Hematopoietic multipotent progenitor cell (in vitro differentiated cells): Measurements from ENCODE around the gene ARHGAP6. TPM values are rescaled to one million over a fixed set of nuclear protein-coding genes. Genes with fewer than 3 reads are reported as not detected.
"Not testable (repeated sequence)": the region's sequence is repeated elsewhere in the genome, so short reads cannot be mapped to it uniquely, and the experiment has no call there.

ENCODE experiments used
- DNase-seq, 3 donors: peaks; one replicate each; pipeline ENCODE4 v3.0.0-alpha.2; 2011 to 2015; ENCODE audit warnings: low read depth in 2 of 3, low spot score in 2 of 3
- total RNA-seq: library from RNA; depleted of rRNA; stranded (reverse); fragments of >200 nt; gene quantifications from one replicate; pipeline ENCODE4 v1.2.3, GENCODE V29; 2012

ARHGAP6 gene
- total RNA-seq, 1 donor: 1.3 TPM

DNA sequence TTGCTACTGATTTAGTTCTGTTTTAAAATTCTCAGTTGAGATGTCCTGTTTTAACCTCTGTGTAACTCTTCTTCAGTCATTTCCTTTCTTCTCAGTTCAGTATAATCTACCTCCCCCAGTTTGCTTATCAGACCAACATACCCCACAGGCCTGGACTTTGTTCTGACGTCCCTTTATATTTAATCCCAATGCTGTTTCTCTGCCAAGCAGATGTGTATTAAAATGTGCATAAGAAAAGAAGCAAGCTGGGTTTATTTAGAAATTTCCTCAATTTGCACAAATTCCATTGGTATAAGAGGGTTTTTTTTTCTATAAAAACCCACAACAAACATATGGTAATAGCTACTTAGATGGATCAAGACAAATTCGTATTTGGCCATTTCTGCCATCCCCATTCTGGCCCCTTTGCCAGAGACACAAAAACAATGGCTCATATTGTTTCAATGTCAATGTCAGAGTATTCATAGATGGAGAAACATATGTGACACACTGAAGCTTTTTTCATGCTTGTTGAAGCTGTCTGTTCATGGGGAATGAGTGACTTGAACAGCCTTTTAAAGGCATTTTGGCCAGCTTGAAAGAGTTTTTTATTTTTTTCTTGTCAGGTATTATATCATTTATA lies 530.0 kb downstream of the ARHGAP6 start:
- no peak for DNase-seq

DNA sequence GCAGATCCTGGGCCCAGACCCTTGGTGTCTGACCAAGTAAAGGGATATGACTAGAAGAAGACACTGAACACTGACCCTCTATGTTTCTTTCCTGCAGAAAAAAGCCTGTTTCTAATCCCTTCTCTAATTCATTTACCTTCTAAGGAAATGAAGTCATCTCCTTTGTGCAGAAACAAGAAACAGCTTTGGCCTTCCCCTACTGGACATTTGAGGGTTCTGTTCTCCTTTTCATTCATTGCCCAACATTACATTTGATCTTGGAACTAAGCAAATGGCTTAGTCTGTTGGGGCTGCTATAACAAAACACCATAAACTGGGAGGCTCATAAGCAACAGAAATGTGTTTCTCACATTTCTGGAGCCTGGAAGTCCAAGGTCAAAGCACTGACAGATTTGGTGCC lies 534.6 kb downstream of the ARHGAP6 start:
- no peak for DNase-seq

DNA sequence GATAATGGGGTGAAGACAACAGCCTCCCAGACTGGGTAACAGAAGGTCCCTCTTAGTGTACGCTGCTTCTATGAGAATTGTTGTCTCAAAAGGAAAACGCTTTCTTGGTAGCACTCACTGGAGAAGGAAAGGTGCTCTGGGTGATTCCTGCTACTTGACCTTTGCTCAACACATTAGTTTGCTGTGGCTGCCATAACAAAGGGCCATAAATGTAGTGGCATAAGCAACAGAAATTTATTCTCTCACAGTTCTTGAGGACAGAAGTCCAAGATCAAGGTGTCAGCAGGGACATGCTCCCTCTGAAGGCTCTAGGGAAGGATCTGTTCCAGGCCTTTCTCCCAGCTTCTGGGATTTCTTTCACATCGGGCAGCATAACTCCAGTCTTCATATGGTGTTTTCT lies 535.6 kb downstream of the ARHGAP6 start:
- DNase-seq: no peak

DNA sequence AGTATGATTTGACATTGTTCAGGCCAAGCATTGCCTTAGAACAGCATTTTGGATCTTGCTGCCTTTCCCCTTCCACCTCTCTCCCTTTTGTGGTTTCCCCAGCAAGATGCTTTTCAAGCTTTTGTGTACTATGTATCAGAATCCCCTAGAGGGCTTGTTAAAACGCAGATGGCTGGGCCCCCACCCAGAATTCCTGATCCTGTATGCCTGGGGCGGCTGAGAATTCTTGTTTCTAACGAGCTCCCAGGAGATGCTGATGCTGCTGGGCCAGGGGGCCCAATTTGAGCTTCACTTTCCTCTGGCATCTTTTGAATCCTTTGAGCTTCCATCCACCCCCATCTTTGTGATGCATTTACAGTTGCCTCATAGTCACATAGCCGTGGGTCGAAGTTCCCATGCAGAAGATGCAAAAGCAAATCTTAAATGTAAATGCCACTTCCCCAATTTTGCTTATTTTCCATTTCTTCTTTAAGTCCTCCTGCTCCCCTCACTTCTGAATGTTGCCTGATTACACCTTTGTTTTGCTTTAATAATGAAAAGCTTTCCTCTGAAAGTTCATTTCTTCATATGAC lies 536.1 kb downstream of the ARHGAP6 start:
- DNase-seq: no peak

DNA sequence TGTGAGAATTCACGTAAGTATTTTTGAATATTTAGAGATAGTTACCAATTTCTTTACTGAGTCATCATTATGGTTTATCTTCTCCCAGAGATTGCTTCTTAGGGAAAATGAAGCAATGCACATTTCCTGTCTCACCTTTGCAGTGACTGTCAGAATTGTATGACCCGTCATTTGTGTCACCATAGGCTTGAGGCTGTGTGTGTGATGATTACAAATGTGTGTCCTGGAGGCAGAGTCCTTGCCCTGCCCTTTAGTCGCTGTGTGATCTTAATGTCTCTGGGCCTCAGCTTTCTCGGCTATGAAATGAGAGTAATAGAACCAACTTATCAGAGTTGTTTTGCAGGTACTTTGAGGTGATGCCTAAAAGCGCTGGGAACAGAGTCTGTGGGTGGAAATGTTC lies 540.7 kb downstream of the ARHGAP6 start:
- DNase-seq: no peak

DNA sequence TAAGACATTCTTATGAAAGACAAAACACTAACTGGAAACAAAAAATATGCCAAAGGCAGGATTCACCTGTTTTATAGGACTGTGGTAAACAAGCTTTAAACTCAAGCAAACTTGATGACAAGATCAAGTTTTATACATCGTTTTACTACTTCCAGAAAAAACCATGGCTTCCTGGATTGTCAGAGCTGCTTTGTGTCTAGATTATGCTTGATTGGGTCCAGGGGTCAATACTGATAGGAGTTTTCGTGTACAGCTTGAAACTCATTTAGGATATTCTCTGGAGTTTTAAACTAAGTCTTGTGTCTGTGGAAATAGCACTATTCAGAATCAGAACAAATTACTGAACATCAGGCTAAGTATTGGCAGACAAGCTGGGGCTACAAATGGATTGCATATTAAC lies 541.6 kb downstream of the ARHGAP6 start:
- DNase-seq: no peak

DNA sequence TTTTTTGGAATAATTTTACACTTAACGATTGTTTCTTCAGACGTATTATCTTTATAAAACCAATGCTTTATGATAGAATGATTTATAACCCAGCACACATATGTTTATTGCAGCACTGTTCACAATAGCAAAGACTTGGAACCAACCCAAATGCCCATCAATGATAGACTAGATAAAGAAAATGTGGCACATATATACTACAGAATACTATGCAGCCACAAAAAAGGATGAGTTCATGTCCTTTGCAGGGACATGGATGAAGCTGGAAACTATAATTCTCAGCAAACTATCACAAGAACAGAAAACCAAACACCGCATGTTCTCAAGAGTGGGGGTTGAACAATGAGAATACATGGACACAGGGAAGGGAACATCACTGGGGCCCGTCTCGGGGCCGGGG lies 542.6 kb downstream of the ARHGAP6 start:
- not testable (repeated sequence) for DNase-seq

DNA sequence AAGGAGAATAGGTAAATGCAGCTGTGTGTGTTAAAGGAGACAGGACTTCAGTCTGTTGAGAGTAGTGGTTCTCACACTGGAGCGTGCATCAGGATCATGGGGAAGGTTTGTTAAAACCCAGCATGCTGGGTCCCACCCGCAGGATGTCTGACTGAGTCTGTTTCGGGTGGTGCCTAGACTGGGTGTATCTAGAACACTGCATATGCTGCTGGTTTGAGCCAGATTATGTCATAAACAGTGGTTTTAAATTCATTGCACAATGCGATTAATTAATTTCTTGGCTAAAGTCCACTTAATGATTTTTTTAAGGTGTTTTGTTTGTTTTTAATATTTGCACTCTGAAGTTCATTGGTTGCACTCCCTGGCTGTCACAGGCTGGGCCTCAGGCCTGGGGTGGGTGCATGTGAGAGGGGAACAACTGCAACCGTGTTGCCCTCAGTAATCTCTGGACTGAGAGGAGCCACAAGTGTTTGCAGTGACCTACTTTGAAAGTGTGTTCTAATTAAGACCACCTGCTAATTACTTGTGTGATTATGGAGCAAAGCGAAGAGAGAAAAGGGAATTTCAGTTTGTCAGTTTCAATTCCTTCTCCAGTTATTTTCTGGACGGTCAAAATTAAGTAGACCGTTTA lies 546.3 kb downstream of the ARHGAP6 start:
- DNase-seq: no peak

DNA sequence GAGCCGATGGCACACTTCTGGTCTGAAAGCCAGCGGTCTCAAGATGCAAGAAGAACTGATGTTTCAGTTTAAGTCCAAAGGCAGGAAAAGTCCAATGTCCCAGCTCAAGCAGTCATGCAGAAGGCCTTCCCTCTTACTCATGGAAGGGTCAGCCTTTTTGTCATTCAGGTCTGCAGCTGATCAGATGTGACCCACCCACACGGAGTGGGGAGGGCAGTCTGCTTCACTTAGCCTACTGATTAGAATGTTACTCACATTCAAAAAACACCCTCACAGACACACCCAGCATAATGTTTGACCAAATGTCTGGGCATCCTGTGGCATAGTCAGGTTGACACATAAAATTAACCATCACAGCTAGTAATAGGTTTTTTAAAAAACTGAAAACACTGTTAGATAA lies 548.0 kb downstream of the ARHGAP6 start:
- no peak for DNase-seq

DNA sequence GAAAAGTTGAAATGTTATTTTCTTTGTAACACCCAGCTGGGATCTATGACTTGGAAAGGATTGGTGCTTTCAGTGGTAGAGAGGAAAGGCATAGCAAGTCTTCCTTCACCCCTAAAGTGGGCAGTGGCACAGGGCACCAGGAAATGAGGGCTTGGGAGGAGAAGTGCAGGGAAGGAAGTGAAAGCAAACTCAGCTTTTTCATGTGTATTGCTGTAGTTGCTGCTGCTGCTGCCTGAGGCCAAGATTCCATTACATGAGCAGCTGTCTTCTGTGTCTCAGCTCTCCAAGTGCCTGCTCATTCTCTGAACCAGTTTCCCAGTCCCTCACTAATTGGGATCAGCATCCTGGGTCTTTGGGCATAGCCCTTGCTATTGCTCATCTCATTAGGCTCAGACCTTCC lies 552.0 kb downstream of the ARHGAP6 start:
- no peak for DNase-seq

DNA sequence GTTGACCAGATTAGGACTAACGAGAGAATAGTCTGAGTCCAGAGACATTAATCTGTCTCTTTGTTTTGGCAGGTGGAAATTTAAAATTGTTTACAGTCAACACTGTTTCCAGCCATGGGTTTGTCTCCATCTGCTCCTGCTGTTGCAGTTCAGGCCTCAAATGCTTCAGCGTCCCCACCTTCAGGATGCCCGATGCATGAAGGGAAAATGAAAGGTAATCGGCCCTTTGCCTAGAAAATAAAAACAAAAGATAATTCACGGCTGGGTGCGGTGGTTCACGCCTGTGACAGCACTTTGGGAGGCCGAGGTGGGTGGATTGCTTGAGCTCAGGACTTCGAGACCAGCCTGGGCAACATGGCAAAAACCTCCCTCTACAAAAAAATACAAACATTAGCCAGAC lies 553.8 kb downstream of the ARHGAP6 start:
- no peak for DNase-seq

DNA sequence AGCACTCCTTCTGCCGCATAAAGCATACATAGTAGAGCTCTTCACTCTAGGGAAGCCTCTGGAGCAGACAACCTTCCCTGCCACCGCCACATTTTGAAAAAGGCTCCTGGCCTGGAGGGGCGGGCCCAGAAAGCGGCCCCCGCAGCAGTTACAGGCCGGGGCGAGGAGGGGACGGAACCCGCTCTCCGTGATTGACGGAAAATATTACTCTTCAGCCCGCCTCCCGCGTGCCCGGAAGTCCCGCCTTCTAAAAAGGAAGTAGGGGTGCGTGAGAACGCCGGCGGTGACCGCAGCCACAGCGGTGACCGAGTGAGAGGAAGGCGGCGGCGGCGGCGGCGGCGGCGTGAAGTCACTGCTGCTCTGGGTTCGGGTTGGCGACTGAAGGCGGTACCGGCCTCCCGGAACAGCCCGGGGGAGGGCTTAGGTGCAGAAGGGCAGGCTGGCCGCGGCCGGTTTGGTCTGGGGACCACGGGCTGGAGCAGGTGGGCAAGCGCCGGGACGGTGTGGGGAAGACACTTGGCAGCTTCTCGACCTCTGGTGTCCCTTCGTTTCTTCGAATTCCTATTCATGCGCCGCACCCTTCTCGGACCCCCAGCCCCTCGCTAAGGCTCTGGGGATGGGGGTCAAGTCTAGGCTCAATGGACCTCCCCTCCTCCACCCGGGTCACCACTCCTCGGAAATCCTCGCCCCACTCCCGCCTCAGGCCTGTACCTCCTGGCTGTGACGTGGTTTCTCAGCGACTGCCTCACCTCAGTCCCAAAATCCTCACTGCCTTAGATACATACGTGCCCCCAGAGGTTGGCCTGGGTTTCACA lies 554.5 kb downstream of the ARHGAP6 start, which contains the start of gene HCCS:
HCCS (plus strand) TSS at position 296 of the 815 bp plus-strand sequence. CDS start 729 bp downstream, outside the sequence.
- DNase-seq: peak; percentile 57 to 88 (median 84)

DNA sequence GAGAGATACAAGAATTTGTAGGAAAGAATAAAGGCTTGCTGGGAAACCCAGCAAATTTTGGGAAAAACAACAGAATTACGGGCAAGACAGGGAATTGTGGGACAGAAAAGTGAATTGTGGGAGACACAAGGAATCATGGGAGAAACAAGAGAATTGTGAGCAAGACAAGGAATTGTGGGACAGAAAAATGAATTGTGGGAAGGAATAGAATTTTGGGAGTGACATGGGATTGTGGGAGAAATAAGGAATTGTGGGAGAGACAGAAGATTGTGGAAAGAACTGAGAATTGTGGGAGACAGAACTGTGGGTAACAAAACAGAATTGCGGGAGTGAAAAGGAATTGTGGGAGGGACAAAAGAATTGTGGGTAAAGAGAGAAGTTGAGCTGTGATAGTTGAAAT lies 555.8 kb downstream of the ARHGAP6 start:
- no peak for DNase-seq

DNA sequence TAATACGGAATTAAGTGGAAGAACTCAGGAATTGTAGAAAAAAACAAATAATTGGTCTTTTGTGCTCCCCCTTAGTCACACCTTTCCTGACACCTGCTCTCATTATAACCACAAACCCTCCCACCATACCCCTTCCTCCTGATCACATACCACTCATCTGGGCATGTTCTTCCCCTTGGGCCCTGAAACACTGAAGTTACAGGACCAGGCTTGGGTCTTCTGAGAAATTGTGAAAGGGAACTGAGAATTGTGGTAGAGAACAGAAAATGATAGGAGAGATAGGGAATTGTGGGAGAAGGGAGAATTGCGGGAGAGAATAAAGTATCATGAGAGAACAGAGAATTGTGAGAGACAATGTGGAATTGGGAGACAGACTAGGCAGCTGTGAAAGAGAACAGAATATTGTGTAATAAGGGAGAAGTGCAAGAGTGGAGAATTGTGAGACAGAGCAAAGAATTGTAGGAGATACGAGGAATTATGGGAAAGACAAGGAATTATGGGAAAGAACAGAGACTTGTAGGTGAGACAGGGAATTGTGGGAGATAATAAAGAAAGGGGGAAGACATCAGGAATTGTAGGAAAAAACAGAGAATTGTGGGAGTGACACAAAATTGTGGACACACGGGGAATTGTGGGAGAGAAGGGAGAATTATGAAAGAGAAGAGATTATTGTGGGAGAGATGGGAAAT lies 557.3 kb downstream of the ARHGAP6 start:
- no peak for DNase-seq

DNA sequence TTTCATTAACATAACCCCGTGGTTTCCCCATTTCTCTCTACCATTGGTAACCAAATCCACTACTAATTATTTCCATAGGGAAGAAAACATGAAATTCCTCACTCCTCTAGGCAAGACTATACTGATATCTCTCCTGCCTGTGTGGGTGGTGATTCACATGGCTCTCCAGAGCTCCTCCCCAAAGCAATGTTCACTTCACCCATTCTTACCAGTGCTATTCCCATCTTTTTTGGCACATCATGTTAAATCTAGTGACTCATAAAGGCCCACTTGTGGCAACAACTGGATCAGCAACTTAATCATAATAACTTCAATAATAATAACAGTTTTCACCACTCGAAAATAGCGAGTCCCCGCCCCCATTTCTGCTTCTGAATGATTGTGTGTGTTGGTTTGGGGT lies 560.6 kb downstream of the ARHGAP6 start:
- no peak for DNase-seq

DNA sequence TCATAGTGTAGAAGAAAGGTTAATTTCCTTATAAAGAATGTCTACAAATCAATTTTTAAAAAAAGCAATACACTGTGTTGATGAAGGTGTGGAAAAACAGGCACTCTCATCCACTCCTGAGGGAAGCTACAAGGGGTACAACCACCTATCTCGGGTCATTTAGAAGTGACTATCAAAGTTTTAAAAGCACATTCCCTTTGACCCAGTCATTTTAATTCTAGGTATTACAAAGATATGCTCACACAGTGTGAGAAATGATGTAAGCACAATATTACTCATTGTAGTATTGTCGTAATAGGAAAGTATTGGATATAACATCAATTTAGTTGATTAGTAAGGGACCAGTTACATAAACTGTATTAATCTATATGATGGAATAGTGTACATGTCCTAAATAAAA lies 562.0 kb downstream of the ARHGAP6 start:
- DNase-seq: no peak

DNA sequence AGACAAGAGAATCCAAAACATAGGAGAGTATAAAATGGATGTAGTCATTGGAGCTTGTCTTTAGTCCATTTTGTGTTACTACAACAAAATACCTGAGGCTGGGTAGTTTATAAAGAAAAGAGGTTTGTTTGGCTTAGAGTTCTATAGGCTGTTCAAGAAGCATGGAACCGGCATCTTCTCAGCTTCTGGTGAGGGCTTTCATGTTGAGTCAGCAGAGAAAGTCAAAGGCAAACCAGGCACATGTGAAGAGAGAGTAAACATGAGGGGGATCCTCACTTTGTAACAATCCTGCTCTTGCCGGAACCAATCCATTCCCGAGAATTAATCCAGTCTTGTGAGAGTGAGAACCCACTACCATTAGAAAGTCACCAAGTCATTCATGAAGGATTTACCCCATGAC lies 562.7 kb downstream of the ARHGAP6 start:
- DNase-seq: no peak

DNA sequence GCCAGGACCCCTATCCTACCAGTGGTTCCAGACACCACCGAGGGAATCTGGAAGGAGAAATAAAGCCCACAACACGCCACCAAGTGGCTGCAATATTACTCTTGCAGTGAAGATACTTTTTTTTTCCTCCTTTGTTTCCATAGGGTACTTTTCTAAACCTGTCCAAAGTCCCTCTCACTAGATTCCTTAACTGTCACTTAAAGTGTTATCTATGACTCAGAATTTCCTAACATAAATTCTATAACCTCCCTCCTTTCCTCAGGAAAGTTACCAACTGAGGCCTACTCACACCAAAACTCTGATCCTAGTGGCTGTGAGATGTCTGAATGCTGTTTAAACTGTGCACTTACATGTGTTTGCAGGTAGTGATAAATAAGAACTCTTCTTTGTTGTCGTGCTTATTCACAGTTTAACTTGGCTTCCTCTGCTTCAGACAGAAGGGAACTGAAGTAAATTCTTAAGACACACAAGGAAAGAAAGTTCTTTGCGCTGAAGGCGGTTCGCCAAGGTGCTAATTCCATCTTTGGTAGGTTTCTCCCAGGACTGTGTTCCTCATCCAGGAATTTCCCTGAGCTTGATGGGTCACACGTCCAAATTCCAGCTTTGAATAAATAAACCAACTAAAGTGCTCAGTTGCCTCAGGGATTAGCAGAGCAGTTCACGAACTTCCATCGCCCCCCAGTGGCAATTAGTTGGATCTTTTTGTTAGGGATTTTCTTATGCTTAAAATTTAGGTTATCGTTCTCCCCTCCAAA lies 565.3 kb downstream of the ARHGAP6 start:
- DNase-seq: no peak

DNA sequence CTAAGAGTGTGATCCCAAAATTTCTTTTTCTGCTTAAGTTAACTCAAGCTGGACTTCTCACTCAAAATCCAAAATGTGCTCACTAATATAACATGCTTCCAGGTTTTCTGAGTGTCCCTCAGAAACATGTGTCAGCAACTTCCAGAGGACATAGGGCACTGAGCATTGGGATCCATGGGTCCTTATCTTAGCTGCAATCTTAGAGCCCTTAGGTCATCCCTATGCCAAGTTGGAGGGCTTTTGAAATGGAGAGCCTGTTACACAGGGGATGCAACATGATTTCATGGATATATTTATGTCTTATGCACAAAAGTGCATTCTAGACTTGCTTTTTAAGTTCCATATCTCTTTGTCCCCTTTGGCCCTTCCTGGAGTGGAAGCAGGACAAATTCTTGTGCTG lies 566.3 kb downstream of the ARHGAP6 start:
- no peak for DNase-seq

DNA sequence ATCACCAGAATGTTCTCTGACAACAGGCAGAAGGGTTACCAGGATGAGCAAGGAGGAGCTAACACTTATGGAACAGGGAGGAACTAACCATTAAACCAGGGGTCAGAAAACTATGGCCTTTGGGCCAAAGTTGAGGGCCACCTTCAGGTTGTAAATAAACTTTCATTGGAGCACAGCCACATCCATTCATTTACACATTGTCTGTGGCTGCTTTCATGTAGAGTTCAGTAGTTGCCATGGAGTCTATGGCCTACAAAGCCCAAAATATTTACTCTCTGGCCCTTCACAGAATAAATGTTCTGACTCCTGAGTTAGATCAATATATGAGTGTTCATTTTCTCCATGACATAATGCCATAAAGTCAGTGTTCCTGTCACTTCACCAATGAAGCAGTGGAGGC lies 567.8 kb downstream of the ARHGAP6 start:
- no peak for DNase-seq
